Colon (tissue), 2 donors: Measurements from ENCODE around the gene RTN4.
"Not testable (repeated sequence)": the region's sequence is repeated elsewhere in the genome, so short reads cannot be mapped to it uniquely, and the experiment has no call there.

Experiments used
- FAIRE-seq: peaks from 2 replicates; lab custom pipeline; 2012; peaks lifted over from hg19 to GRCh38; lab: Jason Lieb, UNC
- donor health status: control.
- donor health status: control.

RTN4 gene

DNA sequence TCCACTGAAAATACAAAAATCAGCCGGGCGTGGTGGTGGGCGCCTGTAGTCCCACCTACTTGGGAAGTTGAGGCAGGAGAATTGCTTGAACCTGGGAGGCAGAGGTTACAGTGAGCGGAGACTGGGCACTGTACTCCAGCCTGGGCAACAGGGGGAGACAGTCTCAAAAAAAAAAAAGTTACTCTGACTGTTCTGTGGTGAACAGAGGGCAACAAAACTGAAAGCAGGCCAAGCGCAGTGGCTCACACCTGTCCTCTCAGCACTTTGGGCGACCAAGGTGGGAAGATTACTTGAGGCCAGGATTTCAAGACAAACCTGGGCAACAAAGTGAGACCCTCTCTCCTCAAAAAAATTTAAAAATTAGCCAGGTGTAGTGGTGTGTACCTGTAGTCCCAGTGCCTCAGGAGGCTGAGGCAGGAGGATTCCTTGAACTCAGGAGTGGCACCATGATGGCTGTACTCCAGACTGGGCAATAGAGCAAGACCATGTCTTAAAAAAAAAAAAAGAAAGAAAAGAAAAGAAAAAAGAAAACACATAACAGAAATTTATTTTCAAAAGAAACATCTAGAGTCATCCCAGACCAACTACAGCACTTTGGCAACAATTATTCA, 13.6 kb upstream of the RTN4 start:
- no peak for FAIRE-seq

DNA sequence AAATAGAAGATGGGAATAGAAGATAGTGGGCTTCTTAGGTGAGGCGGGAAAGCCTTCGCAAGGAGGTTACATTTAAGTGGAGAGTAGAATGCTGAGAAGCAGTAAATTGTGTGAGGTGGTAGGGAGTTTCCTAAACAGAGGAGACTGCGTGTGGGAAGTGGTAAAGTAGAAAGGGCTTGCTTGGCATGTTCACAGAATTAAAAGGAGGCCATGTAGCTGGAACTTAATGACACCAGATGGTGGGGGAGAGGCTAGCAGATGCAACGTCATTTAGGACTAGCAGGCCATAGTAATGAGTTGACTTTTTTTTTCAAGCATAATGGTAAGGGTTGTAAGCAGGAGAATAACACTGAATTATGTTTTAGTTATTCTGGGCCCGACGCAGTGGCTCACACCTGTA, 13.0 kb upstream of the RTN4 start:
- no peak for FAIRE-seq

- no peak for FAIRE-seq
These were observed 12.5 kb upstream of the RTN4 start for GRCh38 chr2:55062754-55063153.

GRCh38 chr2:55061523-55062344, 11.5 kb upstream of the RTN4 start:
- no peak for FAIRE-seq

GRCh38 chr2:55059793-55060192, 9.5 kb upstream of the RTN4 start:
- FAIRE-seq: no peak

DNA sequence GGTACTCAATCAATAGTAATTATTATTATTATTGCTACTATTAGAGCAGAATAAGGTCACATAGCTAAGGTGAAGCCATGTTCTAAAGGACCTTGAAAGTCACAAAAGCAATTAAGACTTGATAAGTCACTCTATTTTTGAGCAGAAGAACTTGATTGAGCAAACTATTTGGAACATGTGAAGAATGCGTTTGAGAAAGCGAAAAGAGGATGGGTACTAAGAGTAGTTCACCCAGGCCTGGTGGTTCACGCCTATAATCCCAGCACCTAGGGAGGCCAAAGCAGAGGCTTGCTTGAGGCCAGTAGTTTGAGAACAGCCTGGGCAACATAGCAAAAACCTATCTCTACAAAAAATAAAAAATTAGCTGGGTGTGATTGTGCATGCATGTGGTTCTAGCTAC, 7.2 kb upstream of the RTN4 start:
- FAIRE-seq: no peak

- FAIRE-seq: no peak
These were observed 5.8 kb upstream of the RTN4 start for GRCh38 chr2:55056024-55056521.

DNA sequence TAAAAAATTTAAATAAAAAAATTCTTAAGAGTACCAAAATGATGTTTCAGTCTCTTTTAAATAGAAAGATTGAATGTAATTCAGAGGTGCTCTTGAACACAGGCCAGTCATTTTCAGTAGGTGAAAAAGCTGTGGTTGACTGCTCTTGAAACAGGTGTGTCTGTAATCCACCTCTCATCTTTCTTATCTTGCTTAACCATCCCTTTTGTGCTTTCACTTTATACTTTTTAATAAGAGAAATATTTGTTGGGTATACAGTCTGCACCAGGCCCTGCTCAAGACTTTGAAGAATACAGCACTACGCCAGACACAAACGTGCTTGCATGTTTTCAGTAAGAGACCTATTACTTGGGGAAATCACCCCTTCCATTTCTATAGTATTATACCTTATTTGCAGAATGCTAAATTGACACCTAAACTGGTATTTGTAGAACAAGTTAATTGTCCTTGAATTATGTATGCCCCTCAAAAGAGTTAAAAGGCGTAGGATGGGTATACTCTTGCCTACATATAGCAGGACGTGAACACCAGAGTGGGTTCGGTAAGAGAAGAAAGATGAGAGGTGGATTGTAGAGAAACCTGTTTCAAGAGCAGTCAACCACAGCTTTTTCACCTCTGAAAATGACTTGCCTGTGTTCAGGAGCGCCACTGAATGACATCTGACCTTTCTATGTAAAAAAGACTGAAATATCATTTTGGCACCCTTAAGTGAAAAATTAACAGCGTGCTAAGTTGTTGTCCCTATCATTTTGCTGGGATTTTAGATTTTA, 4.0 kb upstream of the RTN4 start:
- FAIRE-seq: no peak

- not testable (repeated sequence) for FAIRE-seq
These were observed 3.0 kb upstream of the RTN4 start for GRCh38 chr2:55053225-55053624.

GRCh38 chr2:55052129-55053061, 2.1 kb upstream of the RTN4 start:
- FAIRE-seq: no peak

DNA sequence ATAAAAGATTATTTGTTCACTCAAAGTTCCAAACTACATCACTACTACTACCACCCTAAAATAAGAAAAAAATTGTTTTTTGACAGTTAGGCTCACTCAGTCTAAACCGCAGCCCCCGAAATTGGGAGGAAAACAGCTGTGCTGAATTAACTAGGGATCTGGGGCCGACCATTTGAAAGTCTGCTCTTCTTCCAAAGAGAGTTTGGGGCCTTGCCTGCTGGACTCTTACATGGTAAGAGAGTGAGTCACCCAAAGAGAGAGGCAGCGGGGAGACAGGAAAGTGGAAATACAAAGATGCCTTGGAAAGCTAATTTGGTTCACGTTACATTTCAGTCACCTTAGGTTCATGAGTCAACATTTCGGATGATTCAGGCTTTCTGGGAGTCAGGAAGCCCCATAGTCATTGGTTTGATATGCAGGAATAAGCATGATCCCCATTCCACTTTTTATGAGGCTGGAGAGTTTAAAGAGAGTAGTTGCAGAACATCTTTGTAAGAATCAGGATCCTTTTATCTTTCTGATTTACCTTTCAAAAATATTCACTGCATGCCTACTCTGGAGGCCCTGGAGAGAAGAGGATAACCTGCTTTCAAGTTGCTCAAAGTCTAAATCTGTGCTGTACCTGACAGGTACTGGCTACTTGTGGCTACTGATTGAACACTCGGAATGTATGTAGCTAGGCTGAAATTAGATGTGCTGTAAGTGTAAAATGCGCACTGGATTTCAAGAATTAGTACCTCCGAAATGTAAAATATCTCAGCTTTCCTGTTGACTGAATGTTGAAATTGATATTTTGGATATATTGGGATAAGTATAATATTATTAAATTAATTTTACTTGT, 995 bp upstream of the RTN4 start:
- FAIRE-seq: no peak

DNA sequence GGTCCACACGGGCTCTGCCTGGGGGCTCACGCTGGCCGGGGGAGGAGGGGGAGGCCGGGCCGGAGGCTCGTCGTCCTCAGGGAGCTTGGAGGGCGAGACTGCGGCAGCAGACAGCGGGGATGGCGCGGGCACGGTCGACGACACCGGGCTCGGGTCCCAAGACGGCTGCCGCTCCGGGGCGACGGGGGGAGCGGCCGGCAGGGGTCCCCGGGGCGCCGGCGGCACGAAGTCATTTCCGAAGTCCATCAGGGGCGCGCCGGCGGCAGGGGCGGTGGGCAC, 491 bp downstream of the RTN4 start:
- no peak for FAIRE-seq

DNA sequence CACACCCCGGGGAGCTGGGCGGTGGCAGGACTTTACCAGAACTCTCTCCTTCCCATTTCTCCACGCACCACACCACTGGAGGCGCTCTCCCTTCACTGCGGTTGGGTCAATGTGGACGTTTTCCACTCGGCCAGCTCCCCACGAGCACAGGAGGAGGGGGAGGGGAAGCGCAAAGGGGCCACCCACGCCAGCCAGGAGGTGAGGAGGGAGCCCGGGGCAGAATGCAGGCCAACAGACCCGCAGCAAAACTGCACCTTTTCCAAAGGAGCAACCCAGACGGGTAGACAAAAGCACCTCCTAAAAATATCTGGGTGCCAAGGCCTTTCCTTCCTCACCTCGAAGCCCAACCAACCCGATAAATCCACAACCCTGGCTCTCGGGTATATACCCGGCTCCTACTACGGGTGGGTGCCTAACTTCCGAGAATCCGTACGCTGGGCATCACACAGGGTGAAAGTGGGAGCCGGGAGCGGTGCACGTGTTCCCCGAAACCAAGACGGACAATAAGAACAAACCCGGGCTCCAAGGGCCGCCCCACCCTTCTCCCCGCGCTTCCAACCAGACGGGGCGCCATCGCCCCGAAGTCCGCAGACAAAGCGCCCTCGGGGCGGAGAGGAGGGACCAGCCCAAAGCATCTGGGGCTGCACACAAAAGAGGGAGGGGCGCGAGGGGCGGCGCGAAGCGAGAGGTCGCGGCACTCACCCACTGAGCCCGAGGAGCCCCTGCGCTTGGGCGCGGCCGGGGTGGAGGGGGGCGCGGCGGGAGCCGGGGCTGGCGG, 1.0 kb downstream of the RTN4 start:
- no peak for FAIRE-seq

DNA sequence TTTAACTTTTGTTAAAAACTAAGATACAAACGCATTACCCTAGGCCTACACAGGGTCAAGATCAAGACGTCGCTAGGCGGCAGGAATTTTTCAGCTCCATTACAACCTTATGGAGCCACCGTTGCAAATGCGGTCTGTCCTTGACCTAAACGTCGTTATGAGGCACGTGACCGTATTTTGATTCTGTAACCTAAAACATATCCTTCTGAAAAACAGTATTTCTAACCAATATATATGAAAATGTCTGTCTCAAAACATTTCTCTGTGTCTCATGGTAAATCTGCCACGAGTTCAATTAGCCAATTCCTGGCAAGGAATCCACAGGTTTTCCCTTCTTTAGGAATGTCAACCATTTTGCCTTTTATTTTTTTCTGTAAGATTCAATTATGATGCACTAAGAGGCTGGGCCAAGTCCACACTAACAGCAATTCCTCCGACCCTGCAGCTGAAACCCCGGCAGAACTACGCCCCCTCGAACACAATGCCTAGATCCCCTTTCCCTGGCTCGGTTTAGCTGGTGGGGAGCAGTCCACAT, 1.7 kb downstream of the RTN4 start:
- FAIRE-seq: no peak

- no peak for FAIRE-seq
These were observed 2.5 kb downstream of the RTN4 start for GRCh38 chr2:55047677-55048299.

- no peak for FAIRE-seq
These were observed 4.5 kb downstream of the RTN4 start for GRCh38 chr2:55045780-55046179.

DNA sequence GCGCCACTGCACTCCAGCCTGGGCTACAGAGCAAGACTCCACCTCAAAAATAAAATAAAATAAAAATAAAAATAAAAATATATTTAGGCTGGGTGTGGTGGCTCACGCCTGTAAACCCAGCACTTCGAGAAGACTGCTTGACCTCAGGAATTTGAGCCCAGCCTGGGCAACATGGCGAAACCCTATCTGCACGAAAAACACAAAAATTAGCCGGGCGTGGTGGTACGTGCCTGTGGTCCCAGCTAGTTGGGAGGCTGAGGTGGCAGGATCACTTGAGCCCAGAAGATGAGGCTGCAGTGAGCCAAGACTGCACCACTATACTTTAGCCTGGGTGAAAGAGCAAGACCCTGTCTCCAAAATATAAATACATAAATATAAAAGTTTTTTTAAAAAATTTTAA, 6.4 kb downstream of the RTN4 start:
- FAIRE-seq: no peak

DNA sequence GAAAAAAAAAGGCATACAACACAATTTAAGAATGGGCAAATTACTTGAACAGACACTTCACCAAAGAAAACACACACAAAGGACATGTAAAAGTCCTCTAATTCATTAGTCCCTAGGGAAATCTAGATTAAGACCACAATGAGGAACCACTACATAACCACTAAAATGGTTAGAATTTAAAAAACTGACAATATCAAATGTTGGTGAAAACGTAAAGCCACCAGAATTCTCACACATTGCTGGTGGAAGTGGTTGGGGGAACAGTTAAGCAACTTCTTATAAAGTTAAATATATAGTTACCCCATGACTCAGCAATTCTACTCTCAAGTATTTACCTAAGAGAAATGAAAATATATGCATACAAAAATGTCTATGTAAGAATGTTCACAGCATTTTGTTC, 11.8 kb downstream of the RTN4 start:
- no peak for FAIRE-seq

- FAIRE-seq: no peak
These were observed 14.5 kb downstream of the RTN4 start for GRCh38 chr2:55035716-55036115.

DNA sequence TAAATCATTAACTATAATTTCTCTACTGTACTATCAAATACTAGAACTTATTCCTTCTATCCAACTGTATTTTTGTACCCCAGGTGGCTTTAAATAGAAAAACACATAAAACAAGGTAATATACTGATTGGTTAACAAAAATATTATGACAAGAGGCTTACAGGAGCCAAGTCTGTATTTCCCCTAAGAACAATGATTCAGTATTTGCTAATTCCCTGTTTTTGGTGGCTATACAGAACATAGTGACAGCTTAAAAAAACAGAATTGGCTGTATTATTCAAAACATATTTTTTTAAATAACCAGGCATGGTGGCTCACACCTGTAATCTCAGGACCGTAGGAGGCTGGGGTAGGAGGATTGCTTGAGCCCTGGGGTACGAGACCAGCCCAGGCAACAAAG, 16.3 kb downstream of the RTN4 start:
- no peak for FAIRE-seq
